ENCODE results near the gene SULT1C4.

- TF ChIP-seq CTCF (IDR thresholded peaks at IDR 0.05) (no peak), POLR2A (IDR thresholded peaks at IDR 0.05) (no peak)
These were observed 19.1 kb downstream of the SULT1C4 start for GRCh38 chr2:108396845-108397244.
